DOHH2 (cell line): ENCODE data around the gene GJC1.

ENCODE experiments used
- H3F3A ChIP-seq: fragments of 200-600 bp; sonication (generic), shearing (Covaris generic); 2 replicates; pipeline ENCODE4 v1.6.0; 2016; ENCODE audit warnings: antibody characterized with exemption, mild to moderate bottlenecking; ENCODE audit not compliant: control insufficient read depth, insufficient read depth
- H3K27ac ChIP-seq: fragments of 200-600 bp; sonication (generic); 2 replicates; pipeline ENCODE4 v1.5.1; 2014; ENCODE audit warnings: low read depth, mild to moderate bottlenecking, low read length, moderate library complexity
- H3K27me3 ChIP-seq: fragments of 200-600 bp; sonication (generic); 2 replicates; pipeline ENCODE4 v1.6.1; 2014; ENCODE audit warnings: mild to moderate bottlenecking, low read length, mixed read lengths; ENCODE audit not compliant: control insufficient read depth
- H3K36me3 ChIP-seq: fragments of 200-600 bp; sonication (generic); 2 replicates; pipeline ENCODE4 v1.6.1; 2014; ENCODE audit warnings: mild to moderate bottlenecking, low read length, moderate library complexity, mixed read lengths; ENCODE audit not compliant: control insufficient read depth
- H3K4me1 ChIP-seq: fragments of 200-600 bp; sonication (generic); 2 replicates; pipeline ENCODE4 v1.6.1; 2014; ENCODE audit warnings: mild to moderate bottlenecking, low read length, mixed read lengths; ENCODE audit not compliant: control insufficient read depth
- H3K4me2 ChIP-seq: fragments of 200-600 bp; sonication (generic); 2 replicates; pipeline ENCODE4 v1.6.0; 2014; ENCODE audit warnings: mild to moderate bottlenecking, low read length, moderate library complexity
- H3K4me3 ChIP-seq: fragments of 200-600 bp; sonication (generic); 2 replicates; pipeline ENCODE4 v1.5.1; 2014; ENCODE audit warnings: mild to moderate bottlenecking, low read length, mixed read lengths
- H3K79me2 ChIP-seq: fragments of 200-600 bp; sonication (generic); 2 replicates; pipeline ENCODE4 v1.6.1; 2014; ENCODE audit warnings: mild to moderate bottlenecking, low read length, mixed read lengths; ENCODE audit not compliant: control insufficient read depth
- H3K9me2 ChIP-seq: fragments of 200-600 bp; sonication (generic); replicated peaks from 2 replicates; pipeline ENCODE4 v1.6.1; 2014; ENCODE audit warnings: mild to moderate bottlenecking, low read length, mixed read lengths; ENCODE audit not compliant: control insufficient read depth
- H3K9me3 ChIP-seq: fragments of 200-600 bp; sonication (generic); 2 replicates; pipeline ENCODE4 v1.6.1; 2014; ENCODE audit warnings: antibody characterized with exemption, low read length, mixed read lengths; ENCODE audit not compliant: control insufficient read depth, insufficient read depth
- H4K20me1 ChIP-seq: fragments of 200-600 bp; sonication (generic); 2 replicates; pipeline ENCODE4 v1.6.0; 2014; ENCODE audit warnings: low read depth, mild to moderate bottlenecking, antibody characterized with exemption, low read length, moderate library complexity; ENCODE audit not compliant: control insufficient read depth, insufficient read depth
- EZH2phosphoT487 ChIP-seq: fragments of 200-600 bp; sonication (generic); IDR thresholded peaks from 2 replicates; pipeline ENCODE4 v1.6.1; 2017; ENCODE audit warnings: borderline replicate concordance, mild to moderate bottlenecking, antibody characterized with exemption, low read length, moderate library complexity, mixed read lengths
- TF ChIP-seq, protein P1 (sequence below): fragments of 200-600 bp; sonication (generic); IDR thresholded peaks from one replicate; pipeline ENCODE4 v1.5.1; 2014; ENCODE audit warnings: antibody characterized with exemption, mild to moderate bottlenecking, low read depth, low read length; ENCODE audit not compliant: poor library complexity, severe bottlenecking

GJC1 gene

GRCh38 chr17:44765965-44766364 lies 64.1 kb downstream of the GJC1 start:
- no peaks in the 10 kb centered on the region for H3K9me3 ChIP-seq
- H3K36me3 ChIP-seq = no peaks in the 10 kb centered on the region
- no peaks in the 10 kb centered on the region for H3F3A ChIP-seq
- no peak overlapping the region for H3K4me2 ChIP-seq
- H3K27ac ChIP-seq = no peak overlapping the region
- no peaks in the 10 kb centered on the region for H3K79me2 ChIP-seq
- no peak overlapping the region for H3K4me3 ChIP-seq
- no peaks in the 10 kb centered on the region for H3K4me1 ChIP-seq
- H3K27me3 ChIP-seq = peaks cover 8% of the 10 kb centered on the region; the same call in 1 of the 2 replicates
- no peak for TF ChIP-seq EZH2phosphoT487
- TF ChIP-seq, protein P1, sequence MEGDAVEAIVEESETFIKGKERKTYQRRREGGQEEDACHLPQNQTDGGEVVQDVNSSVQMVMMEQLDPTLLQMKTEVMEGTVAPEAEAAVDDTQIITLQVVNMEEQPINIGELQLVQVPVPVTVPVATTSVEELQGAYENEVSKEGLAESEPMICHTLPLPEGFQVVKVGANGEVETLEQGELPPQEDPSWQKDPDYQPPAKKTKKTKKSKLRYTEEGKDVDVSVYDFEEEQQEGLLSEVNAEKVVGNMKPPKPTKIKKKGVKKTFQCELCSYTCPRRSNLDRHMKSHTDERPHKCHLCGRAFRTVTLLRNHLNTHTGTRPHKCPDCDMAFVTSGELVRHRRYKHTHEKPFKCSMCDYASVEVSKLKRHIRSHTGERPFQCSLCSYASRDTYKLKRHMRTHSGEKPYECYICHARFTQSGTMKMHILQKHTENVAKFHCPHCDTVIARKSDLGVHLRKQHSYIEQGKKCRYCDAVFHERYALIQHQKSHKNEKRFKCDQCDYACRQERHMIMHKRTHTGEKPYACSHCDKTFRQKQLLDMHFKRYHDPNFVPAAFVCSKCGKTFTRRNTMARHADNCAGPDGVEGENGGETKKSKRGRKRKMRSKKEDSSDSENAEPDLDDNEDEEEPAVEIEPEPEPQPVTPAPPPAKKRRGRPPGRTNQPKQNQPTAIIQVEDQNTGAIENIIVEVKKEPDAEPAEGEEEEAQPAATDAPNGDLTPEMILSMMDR = no peak
- H4K20me1 ChIP-seq = no peaks in the 10 kb centered on the region
- no peaks in the 10 kb centered on the region for H3K9me2 ChIP-seq

GRCh38 chr17:44763170-44763569 lies 66.9 kb downstream of the GJC1 start:
- TF ChIP-seq, protein P1 = no peak
- no peak for TF ChIP-seq EZH2phosphoT487
- Histone ChIP-seq H3K27me3 (peaks cover 5% of the 10 kb centered on the region; the same call in 1 of the 2 replicates), H3K9me2 (no peaks in the 10 kb centered on the region)

DNA sequence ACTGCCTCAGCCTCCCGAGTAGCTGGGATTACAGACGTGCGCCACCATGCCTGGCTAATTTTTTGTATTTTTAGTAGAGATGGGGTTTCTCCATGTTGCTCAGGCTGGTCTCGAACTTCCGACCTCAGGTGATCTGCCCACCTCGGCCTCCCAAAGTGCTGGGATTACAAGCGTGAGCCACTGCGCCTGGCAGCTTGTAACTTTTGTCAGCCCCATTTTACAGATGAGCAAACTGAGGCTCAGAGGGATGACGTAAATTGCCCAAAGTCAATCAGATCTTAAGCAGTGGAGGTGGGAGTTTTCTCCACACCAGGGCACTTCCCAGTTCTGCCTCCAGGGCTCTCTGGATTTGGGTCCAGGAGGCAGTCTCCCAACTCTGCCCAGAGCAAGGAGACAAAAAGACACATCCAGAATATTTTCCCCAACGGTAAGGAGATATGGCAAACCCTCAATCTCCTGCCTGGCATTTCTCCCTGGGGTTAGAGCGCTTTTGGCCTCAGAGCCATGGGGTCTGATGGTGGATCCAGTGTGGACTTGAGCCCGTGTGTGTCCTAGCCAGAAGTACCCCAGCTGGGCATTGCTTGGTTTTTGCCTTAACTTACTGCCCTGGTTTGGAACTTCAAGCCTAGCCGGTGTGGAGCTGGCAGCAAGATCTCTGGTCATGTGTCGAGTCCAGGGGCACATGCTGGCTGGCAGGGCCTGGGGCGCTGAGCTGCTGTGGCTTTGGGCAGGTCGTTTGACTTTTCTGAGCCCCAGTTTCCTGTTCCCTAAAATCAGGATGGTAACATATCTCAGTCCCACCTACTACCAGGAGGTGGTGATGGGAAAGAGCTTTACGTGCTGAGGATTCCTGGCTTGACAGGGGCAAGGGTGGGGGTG lies 67.9 kb downstream of the GJC1 start:
- Histone ChIP-seq H3K4me1 (no peaks in the 10 kb centered on the region), H3K36me3 (no peaks in the 10 kb centered on the region), H3K4me2 (no peak overlapping the region), H3K9me3 (no peaks in the 10 kb centered on the region), H3F3A (no peaks in the 10 kb centered on the region), H3K27me3 (no peaks in the 10 kb centered on the region), H3K79me2 (no peaks in the 10 kb centered on the region), H3K9me2 (no peaks in the 10 kb centered on the region), H3K27ac (no peak overlapping the region), H4K20me1 (no peaks in the 10 kb centered on the region), H3K4me3 (no peak overlapping the region)
- TF ChIP-seq, protein P1 = no peak
- TF ChIP-seq EZH2phosphoT487 = no peak

More at GRCh38 chr17:44763170-44763569, 66.9 kb downstream of the GJC1 start:
- H3K9me3 ChIP-seq = no peaks in the 10 kb centered on the region
- no peaks in the 10 kb centered on the region for H4K20me1 ChIP-seq
- H3K4me2 ChIP-seq = no peak overlapping the region
- H3F3A ChIP-seq = no peaks in the 10 kb centered on the region
- H3K4me3 ChIP-seq = no peak overlapping the region
- no peak overlapping the region for H3K27ac ChIP-seq
- H3K4me1 ChIP-seq = no peaks in the 10 kb centered on the region
- H3K36me3 ChIP-seq = no peaks in the 10 kb centered on the region
- no peaks in the 10 kb centered on the region for H3K79me2 ChIP-seq
